ENCODE results near the gene SDCCAG8.
A peak's percentile ranks its signal among the peaks of the same experiment; 100 is the strongest.

The SDCCAG8 gene

DNA sequence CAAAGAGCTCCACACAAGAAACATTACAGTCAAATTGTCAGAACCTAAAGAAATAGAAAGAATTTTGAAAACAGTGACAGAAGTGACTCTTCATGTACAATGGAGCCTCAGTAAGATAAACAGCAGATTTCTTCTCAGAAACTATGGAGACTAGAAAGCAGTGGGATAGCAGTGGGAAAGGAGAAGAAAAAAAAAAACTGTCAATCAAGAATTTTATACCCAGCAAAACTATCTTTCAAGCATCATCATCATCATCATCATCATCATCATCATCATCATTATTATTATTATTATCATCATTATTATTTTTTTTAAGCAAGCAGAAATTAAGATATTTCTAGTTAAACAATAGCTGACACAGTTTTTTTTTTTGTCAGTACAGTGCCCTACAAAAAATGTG lies 24.9 kb upstream of the SDCCAG8 start (continued):
- TF ChIP-seq ZSCAN5A (tag by site-specific recombination; IDR thresholded peaks at IDR 0.05) (no peak), WT1 (tag by site-specific recombination; IDR thresholded peaks at IDR 0.05) (no peak), ZNF600 (tag by site-specific recombination; IDR thresholded peaks at IDR 0.05) (no peak), ZNF366 (tag by site-specific recombination; conservative IDR thresholded peaks at IDR 0.05) (no peak), ZNF157 (tag by site-specific recombination; IDR thresholded peaks at IDR 0.05) (no peak), ZXDB (tag by site-specific recombination; IDR thresholded peaks at IDR 0.05) (peak; percentile 59; the same call in 1 of the 2 replicates), ATF2 (tag by site-specific recombination; IDR thresholded peaks at IDR 0.05; ENCODE audit: low read depth) (no peak), ZNF549 (tag by site-specific recombination; IDR thresholded peaks at IDR 0.05) (peak; percentile 67; the same call in 1 of the 2 replicates), ZNF114 (tag by site-specific recombination; IDR thresholded peaks at IDR 0.05) (0 out of 2 replicates have a peak, but pooled peaks have one; percentile 29), ZFP41 (tag by site-specific recombination; IDR thresholded peaks at IDR 0.05; ENCODE audit: borderline replicate concordance) (no peak), KLF7 (tag by site-specific recombination; IDR thresholded peaks at IDR 0.05; ENCODE audit: borderline replicate concordance) (no peak), SP7 (tag by site-specific recombination; IDR thresholded peaks at IDR 0.05) (peak; percentile 58; the same call in 1 of the 2 replicates), ZNF19 (tag by site-specific recombination; IDR thresholded peaks at IDR 0.05; ENCODE audit: low read depth) (no peak), KLF17 (tag by site-specific recombination; IDR thresholded peaks at IDR 0.05) (0 out of 2 replicates have a peak, but pooled peaks have one; percentile 26), ZNF501 (tag by site-specific recombination; IDR thresholded peaks at IDR 0.05) (0 out of 2 replicates have a peak, but pooled peaks have one; percentile 21), GLIS2 (tag by site-specific recombination; IDR thresholded peaks at IDR 0.05) (no peak), ZNF223 (tag by site-specific recombination; IDR thresholded peaks at IDR 0.05) (no peak), ZNF585B (tag by site-specific recombination; IDR thresholded peaks at IDR 0.05) (peak; percentile 24; the same call in 1 of the 2 replicates), ZNF2 (tag by site-specific recombination; IDR thresholded peaks at IDR 0.05) (0 out of 2 replicates have a peak, but pooled peaks have one; percentile 47), ZNF221 (tag by site-specific recombination; IDR thresholded peaks at IDR 0.05; ENCODE audit: borderline replicate concordance) (peak; percentile 80; the same call in 1 of the 2 replicates), KLF8 (tag by site-specific recombination; IDR thresholded peaks at IDR 0.05) (peak; percentile 56), ZBTB21 (tag by site-specific recombination; IDR thresholded peaks at IDR 0.05) (no peak), SP2 (tag by site-specific recombination; IDR thresholded peaks at IDR 0.05) (no peak), REPIN1 (tag by site-specific recombination; IDR thresholded peaks at IDR 0.05; ENCODE audit: low read depth) (peak; percentile 67), ZNF138 (tag by site-specific recombination; IDR thresholded peaks at IDR 0.05; ENCODE audit: borderline replicate concordance) (no peak), ZNF529 (tag by site-specific recombination; IDR thresholded peaks at IDR 0.05; ENCODE audit: insufficient replicate concordance) (peak; percentile 89), ZNF37A (tag by site-specific recombination; IDR thresholded peaks at IDR 0.05) (peak; percentile 37; the same call in 1 of the 2 replicates), ZNF623 (tag by site-specific recombination; IDR thresholded peaks at IDR 0.05) (no peak), ZNF133 (tag by site-specific recombination; IDR thresholded peaks at IDR 0.05) (peak; percentile 79; the same call in 1 of the 2 replicates)
- TF ChIP-seq, protein P1, sequence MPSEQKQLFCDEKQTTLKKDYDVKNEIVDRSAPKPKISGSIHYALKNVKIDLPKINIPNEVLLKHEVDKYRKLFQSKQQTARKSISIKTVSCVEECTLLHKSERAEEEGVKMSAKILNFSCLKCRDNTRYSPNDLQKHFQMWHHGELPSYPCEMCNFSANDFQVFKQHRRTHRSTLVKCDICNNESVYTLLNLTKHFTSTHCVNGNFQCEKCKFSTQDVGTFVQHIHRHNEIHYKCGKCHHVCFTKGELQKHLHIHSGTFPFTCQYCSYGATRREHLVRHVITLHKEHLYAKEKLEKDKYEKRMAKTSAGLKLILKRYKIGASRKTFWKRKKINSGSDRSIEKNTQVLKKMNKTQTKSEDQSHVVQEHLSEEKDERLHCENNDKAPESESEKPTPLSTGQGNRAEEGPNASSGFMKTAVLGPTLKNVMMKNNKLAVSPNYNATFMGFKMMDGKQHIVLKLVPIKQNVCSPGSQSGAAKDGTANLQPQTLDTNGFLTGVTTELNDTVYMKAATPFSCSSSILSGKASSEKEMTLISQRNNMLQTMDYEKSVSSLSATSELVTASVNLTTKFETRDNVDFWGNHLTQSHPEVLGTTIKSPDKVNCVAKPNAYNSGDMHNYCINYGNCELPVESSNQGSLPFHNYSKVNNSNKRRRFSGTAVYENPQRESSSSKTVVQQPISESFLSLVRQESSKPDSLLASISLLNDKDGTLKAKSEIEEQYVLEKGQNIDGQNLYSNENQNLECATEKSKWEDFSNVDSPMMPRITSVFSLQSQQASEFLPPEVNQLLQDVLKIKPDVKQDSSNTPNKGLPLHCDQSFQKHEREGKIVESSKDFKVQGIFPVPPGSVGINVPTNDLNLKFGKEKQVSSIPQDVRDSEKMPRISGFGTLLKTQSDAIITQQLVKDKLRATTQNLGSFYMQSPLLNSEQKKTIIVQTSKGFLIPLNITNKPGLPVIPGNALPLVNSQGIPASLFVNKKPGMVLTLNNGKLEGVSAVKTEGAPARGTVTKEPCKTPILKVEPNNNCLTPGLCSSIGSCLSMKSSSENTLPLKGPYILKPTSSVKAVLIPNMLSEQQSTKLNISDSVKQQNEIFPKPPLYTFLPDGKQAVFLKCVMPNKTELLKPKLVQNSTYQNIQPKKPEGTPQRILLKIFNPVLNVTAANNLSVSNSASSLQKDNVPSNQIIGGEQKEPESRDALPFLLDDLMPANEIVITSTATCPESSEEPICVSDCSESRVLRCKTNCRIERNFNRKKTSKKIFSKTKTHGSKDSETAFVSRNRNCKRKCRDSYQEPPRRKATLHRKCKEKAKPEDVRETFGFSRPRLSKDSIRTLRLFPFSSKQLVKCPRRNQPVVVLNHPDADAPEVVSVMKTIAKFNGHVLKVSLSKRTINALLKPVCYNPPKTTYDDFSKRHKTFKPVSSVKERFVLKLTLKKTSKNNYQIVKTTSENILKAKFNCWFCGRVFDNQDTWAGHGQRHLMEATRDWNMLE (tag by site-specific recombination; conservative IDR thresholded peaks at IDR 0.05; ENCODE audit: low read depth): peak; percentile 57
- TF ChIP-seq, protein P2, sequence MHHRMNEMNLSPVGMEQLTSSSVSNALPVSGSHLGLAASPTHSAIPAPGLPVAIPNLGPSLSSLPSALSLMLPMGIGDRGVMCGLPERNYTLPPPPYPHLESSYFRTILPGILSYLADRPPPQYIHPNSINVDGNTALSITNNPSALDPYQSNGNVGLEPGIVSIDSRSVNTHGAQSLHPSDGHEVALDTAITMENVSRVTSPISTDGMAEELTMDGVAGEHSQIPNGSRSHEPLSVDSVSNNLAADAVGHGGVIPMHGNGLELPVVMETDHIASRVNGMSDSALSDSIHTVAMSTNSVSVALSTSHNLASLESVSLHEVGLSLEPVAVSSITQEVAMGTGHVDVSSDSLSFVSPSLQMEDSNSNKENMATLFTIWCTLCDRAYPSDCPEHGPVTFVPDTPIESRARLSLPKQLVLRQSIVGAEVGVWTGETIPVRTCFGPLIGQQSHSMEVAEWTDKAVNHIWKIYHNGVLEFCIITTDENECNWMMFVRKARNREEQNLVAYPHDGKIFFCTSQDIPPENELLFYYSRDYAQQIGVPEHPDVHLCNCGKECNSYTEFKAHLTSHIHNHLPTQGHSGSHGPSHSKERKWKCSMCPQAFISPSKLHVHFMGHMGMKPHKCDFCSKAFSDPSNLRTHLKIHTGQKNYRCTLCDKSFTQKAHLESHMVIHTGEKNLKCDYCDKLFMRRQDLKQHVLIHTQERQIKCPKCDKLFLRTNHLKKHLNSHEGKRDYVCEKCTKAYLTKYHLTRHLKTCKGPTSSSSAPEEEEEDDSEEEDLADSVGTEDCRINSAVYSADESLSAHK (tag by site-specific recombination; IDR thresholded peaks at IDR 0.05): no peak

All from HEK293 (cell line).